Measurements from ENCODE around the gene ZDHHC8.

The ZDHHC8 gene

GRCh38 chr22:20196094-20196842 is 64.7 kb downstream of the ZDHHC8 start:
- DNase-seq (ENCODE audit: low read depth), result no peak
